Right atrium auricular region (tissue), 2 donors: ENCODE data around the gene TYMS. TPM values are rescaled to one million over a fixed set of nuclear protein-coding genes. Genes with fewer than 3 reads are reported as not detected.

Experiments
- DNase-seq: peaks from one replicate; pipeline ENCODE4 v3.0.0-alpha.2; 2019; ENCODE audit warnings: low spot score
- H3K27ac ChIP-seq, 2 donors: fragments of 200-600 bp; sonication (generic); 1 replicate in 1 of 2; 2 replicates in 1 of 2; pipeline ENCODE4 v1.5.1; 2016 to 2019
- H3K27me3 ChIP-seq, 2 donors: fragments of 200-600 bp; sonication (generic); one replicate each; pipeline versions ENCODE4 v1.5.1 to v1.6.0; 2017 to 2019
- H3K36me3 ChIP-seq: fragments of 200-600 bp; sonication (generic); one replicate; pipeline ENCODE4 v1.5.1; 2016
- H3K4me1 ChIP-seq, 2 donors: fragments of 200-600 bp; sonication (generic); one replicate each; pipeline versions ENCODE4 v1.5.1 to v1.6.0; 2017 to 2019
- H3K4me3 ChIP-seq, 2 donors: fragments of 200-600 bp; sonication (generic); 1 replicate in 1 of 2; 2 replicates in 1 of 2; pipeline ENCODE4 v1.5.1; 2017 to 2019; ENCODE audit warnings: mild to moderate bottlenecking in 1 of 2, moderate library complexity in 1 of 2
- H3K9me3 ChIP-seq, 2 donors: fragments of 200-600 bp; sonication (generic); one replicate each; pipeline ENCODE4 v1.5.1; 2019
- CTCF ChIP-seq, 2 donors: fragments of 200-600 bp; sonication (generic); IDR thresholded peaks; one replicate each; pipeline ENCODE4 v1.5.1; 2019; ENCODE audit warnings: antibody characterized with exemption in 2 of 2
- total RNA-seq, 2 donors: library from RNA; depleted of rRNA; stranded (reverse); fragments of >200 nt; gene quantifications; one replicate each; pipeline ENCODE4 v1.1.0, GENCODE V29; 2016

Gene TYMS
- total RNA-seq, 2 donors from 2014 or later, result 0.86 to 0.89 TPM

- Histone ChIP-seq H3K27ac (no peak overlapping the region), H3K4me3 (no peak overlapping the region), H3K27me3 (no peaks in the 10 kb centered on the region), H3K9me3 (no peaks in the 10 kb centered on the region), H3K4me1 (no peaks in the 10 kb centered on the region), H3K36me3 (no peaks in the 10 kb centered on the region)
- TF ChIP-seq CTCF (IDR thresholded peaks at IDR 0.05), result no peak
- no peak for DNase-seq
These were observed 8.1 kb upstream of the TYMS start for GRCh38 chr18:649341-649740.

GRCh38 chr18:650428-650858 lies 7.0 kb upstream of the TYMS start:
- DNase-seq, result no peak
- no peaks in the 10 kb centered on the region for H3K9me3 ChIP-seq

GRCh38 chr18:652131-652530 lies 5.3 kb upstream of the TYMS start:
- Histone ChIP-seq H3K4me3 (no peak overlapping the region), H3K27me3 (no peaks in the 10 kb centered on the region), H3K36me3 (no peaks in the 10 kb centered on the region), H3K27ac (no peak overlapping the region), H3K9me3 (no peaks in the 10 kb centered on the region), H3K4me1 (peaks cover 0 to 2% of the 10 kb centered on the region in 2 donors)
- DNase-seq, result no peak
- no peak for TF ChIP-seq CTCF (IDR thresholded peaks at IDR 0.05)

More at GRCh38 chr18:650428-650858, 7.0 kb upstream of the TYMS start:
- H3K4me1 ChIP-seq, result no peaks in the 10 kb centered on the region
- no peaks in the 10 kb centered on the region for H3K36me3 ChIP-seq
- H3K27ac ChIP-seq, result no peak overlapping the region
- no peak for TF ChIP-seq CTCF (IDR thresholded peaks at IDR 0.05)
- H3K4me3 ChIP-seq, result no peak overlapping the region
- no peaks in the 10 kb centered on the region for H3K27me3 ChIP-seq

- no peaks in the 10 kb centered on the region for H3K9me3 ChIP-seq
- H3K27me3 ChIP-seq, result no peaks in the 10 kb centered on the region
- H3K27ac ChIP-seq, result no peak overlapping the region
- H3K36me3 ChIP-seq, result no peaks in the 10 kb centered on the region
- no peak for TF ChIP-seq CTCF (IDR thresholded peaks at IDR 0.05)
- H3K4me1 ChIP-seq, result peaks cover 0 to 8% of the 10 kb centered on the region in 2 donors
- DNase-seq, result no peak
- H3K4me3 ChIP-seq, result no peak overlapping the region
These were observed 3.9 kb upstream of the TYMS start for GRCh38 chr18:653512-653911.

- Histone ChIP-seq H3K36me3 (no peaks in the 10 kb centered on the region), H3K27me3 (no peaks in the 10 kb centered on the region), H3K9me3 (no peaks in the 10 kb centered on the region), H3K27ac (no peak overlapping the region), H3K4me1 (peaks cover 0 to 12% of the 10 kb centered on the region in 2 donors), H3K4me3 (no peak overlapping the region)
- DNase-seq, result no peak
- TF ChIP-seq CTCF (IDR thresholded peaks at IDR 0.05), result no peak
These were observed 2.9 kb upstream of the TYMS start for GRCh38 chr18:654601-655000.

GRCh38 chr18:655445-655844 lies 2.0 kb upstream of the TYMS start:
- H3K9me3 ChIP-seq, result no peaks in the 10 kb centered on the region
- no peak overlapping the region for H3K27ac ChIP-seq
- H3K4me3 ChIP-seq, result no peak overlapping the region
- TF ChIP-seq CTCF (IDR thresholded peaks at IDR 0.05), result no peak
- no peaks in the 10 kb centered on the region for H3K27me3 ChIP-seq
- peaks cover 0 to 12% of the 10 kb centered on the region in 2 donors for H3K4me1 ChIP-seq
- no peak for DNase-seq
- H3K36me3 ChIP-seq, result no peaks in the 10 kb centered on the region
